Activated naive CD8-positive, alpha-beta T cell treated with anti-CD3 and anti-CD28 coated beads, Interleukin-2, amount 10 ng/mL, durations not matched to agents 7 days and 5 days (primary cell): ENCODE results near the gene TMEM37. TPM values are rescaled to one million over a fixed set of nuclear protein-coding genes. Genes with fewer than 3 reads are reported as not detected.

Experiments
- ATAC-seq: fragments of 150-1000 bp; cut with Tn5 transposase; one replicate; pipeline ENCODE4 v1.10.0; 2021; ENCODE audit warnings: low read depth, moderate library complexity
- POLR2A ChIA-PET: fragments of 350-600 bp; sonication (Branson Sonifier 250); formaldehyde crosslinking; loops from one replicate; lab custom pipeline; 2021; ENCODE audit warnings: antibody characterized with exemption; lab: Charles Lee
- DNase-seq: peaks from one replicate; pipeline ENCODE4 v3.0.0; 2021
- H3K27ac Mint-ChIP-seq: one replicate; pipeline ENCODE4 v1.8.0; 2022; ENCODE audit warnings: mild to moderate bottlenecking, mixed read lengths
- H3K27me3 Mint-ChIP-seq: one replicate; pipeline ENCODE4 v1.8.0; 2022; ENCODE audit warnings: mild to moderate bottlenecking, moderate library complexity, mixed read lengths
- H3K36me3 Mint-ChIP-seq: one replicate; pipeline ENCODE4 v1.8.0; 2021; ENCODE audit warnings: mild to moderate bottlenecking, mixed read lengths
- H3K4me1 Mint-ChIP-seq: one replicate; pipeline ENCODE4 v1.8.0; 2021; ENCODE audit warnings: mixed read lengths
- H3K4me3 Mint-ChIP-seq: one replicate; pipeline ENCODE4 v1.8.0; 2022; ENCODE audit warnings: mild to moderate bottlenecking, moderate library complexity, mixed read lengths
- H3K9me3 Mint-ChIP-seq: one replicate; pipeline ENCODE4 v1.8.0; 2021; ENCODE audit warnings: mixed read lengths
- total RNA-seq, 2 experiments: library from RNA; stranded (reverse); gene quantifications; one replicate each; pipeline ENCODE4 v1.2.3, GENCODE V29; 2021

The TMEM37 gene
- total RNA-seq, 2 experiments from 2014 or later, result not detected

DNA sequence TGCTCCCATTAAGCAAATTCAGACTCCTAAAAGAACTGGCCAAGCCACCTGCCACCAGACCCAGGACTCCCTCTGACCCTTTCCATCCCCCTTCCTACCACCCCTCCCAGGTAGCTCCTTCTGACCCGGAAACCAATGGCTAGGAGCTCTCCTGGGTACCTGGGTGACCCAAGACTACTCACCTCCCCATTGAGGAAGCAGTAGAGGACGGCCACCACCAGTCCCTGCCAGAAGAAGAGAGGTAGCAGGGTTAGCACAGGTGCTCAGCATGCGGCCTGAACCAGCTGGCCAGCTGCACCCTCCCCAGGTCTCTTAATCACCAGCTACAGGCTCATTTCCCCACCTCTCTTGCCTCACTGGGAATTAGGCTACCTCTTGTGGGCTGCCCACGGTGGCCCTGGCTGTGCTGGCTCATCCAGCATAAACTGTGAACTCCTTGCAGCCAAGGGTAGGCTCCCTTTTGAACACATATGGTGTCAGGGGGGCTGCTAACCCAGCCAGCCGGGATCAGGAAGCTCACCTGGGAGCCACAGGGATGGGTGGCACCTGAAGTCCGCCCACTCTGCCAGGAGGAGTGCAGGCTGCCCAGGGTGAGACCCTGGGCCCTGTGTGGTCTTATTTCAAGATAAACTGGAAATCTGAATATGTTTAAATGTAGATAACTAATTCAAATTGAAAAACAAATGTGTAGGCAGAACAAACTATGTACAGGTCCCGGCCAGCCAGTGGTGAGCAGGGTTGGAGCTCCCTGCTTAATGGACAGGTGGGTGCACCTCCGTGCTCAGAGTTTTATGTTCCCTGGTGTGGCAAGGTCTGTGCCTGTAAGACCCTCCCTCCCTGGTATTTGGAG lies 9.9 kb downstream of the TMEM37 start:
- DNase-seq (no peak), ATAC-seq (no peak)
- H3K27me3 Mint-ChIP-seq, result no peaks in the 10 kb centered on the region
- H3K36me3 Mint-ChIP-seq, result no peaks in the 10 kb centered on the region
- H3K4me3 Mint-ChIP-seq, result no peak overlapping the region
- H3K4me1 Mint-ChIP-seq, result no peaks in the 10 kb centered on the region
- no peak overlapping the region for H3K27ac Mint-ChIP-seq
- POLR2A ChIA-PET, result no interaction called here
- H3K9me3 Mint-ChIP-seq, result no peaks in the 10 kb centered on the region

DNA sequence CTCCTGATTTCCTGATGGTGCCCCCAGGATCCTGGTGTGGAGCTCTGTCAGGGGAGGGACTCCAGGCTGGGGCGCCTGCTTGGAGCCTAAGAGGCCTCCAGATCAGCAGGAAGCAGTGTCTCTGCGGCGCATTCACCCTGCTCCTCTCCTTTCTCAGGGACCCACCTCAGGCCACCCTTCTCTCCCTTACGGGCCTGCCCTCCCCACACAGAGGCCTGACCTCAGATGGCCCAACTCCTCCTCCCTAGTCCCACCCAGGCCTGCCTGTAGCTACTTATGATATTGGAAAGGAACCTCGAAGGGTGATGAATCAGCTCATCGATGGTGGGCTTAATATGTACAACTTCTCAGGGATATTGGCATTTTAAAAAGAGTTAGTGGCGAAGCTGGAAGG lies 10.6 kb downstream of the TMEM37 start:
- POLR2A ChIA-PET, result no interaction called here
- Mint-ChIP-seq H3K36me3 (no peaks in the 10 kb centered on the region), H3K4me1 (no peaks in the 10 kb centered on the region), H3K4me3 (no peak overlapping the region), H3K9me3 (no peaks in the 10 kb centered on the region), H3K27ac (no peak overlapping the region), H3K27me3 (peaks cover 4% of the 10 kb centered on the region)
- DNase-seq, result no peak
- no peak for ATAC-seq

DNA sequence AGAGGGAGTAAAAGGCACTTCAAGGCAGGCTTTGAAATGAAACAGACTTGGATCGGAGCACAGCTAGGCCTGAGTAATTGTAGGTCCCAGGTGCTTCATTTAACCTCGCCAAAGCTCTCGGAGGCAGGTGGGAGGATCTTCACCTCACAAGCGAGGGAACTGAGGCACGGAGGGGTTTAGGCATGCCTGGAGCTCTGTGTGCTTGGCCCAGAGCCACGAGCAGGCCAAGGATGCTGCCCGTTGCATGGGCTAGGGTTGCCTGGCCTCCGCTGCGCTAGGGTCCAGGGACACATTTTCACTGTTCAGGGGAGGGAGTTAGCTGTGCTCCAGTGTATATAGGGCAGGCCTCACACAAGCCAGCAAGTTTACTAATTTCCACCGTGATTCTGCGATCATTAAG lies 11.2 kb downstream of the TMEM37 start:
- DNase-seq (no peak), ATAC-seq (no peak)
- H3K4me3 Mint-ChIP-seq, result no peak overlapping the region
- POLR2A ChIA-PET, result no interaction called here
- peaks cover 4% of the 10 kb centered on the region for H3K27me3 Mint-ChIP-seq
- H3K27ac Mint-ChIP-seq, result no peak overlapping the region
- no peaks in the 10 kb centered on the region for H3K9me3 Mint-ChIP-seq
- H3K4me1 Mint-ChIP-seq, result no peaks in the 10 kb centered on the region
- no peaks in the 10 kb centered on the region for H3K36me3 Mint-ChIP-seq

- H3K27me3 Mint-ChIP-seq, result peaks cover 12% of the 10 kb centered on the region
- H3K27ac Mint-ChIP-seq, result no peak overlapping the region
- ATAC-seq (no peak), DNase-seq (no peak)
- no peak overlapping the region for H3K4me3 Mint-ChIP-seq
- POLR2A ChIA-PET, result no interaction called here
- no peaks in the 10 kb centered on the region for H3K9me3 Mint-ChIP-seq
- H3K4me1 Mint-ChIP-seq, result no peaks in the 10 kb centered on the region
- no peaks in the 10 kb centered on the region for H3K36me3 Mint-ChIP-seq
These were observed 14.4 kb downstream of the TMEM37 start for GRCh38 chr2:119446037-119446436.

GRCh38 chr2:119448427-119449141 lies 16.9 kb downstream of the TMEM37 start:
- ATAC-seq (no peak), DNase-seq (no peak)
- POLR2A ChIA-PET, result no interaction called here
- H3K4me1 Mint-ChIP-seq, result no peaks in the 10 kb centered on the region
- no peaks in the 10 kb centered on the region for H3K36me3 Mint-ChIP-seq
- no peak overlapping the region for H3K27ac Mint-ChIP-seq
- no peak overlapping the region for H3K4me3 Mint-ChIP-seq
- H3K27me3 Mint-ChIP-seq, result peaks cover 12% of the 10 kb centered on the region
- H3K9me3 Mint-ChIP-seq, result no peaks in the 10 kb centered on the region

DNA sequence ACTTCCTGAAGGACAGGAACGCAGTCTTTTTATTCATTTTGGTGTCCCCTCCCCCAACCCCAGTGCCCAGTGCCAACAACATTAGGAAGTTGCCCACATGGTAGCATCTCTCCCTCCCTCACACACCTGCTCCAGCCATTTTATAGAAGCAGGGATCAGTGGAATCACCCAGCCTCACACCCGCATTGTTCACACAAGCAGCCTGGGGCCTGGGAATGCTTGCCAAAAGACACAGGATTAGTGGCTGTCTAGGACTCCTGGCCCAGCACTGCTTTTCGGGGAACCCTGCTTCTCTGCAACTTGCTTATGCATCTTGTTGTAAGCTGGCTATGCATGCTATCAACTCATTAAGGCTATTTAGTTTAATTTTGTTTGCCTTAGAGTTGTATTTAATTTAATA lies 17.9 kb downstream of the TMEM37 start:
- H3K4me3 Mint-ChIP-seq, result no peak overlapping the region
- no peak overlapping the region for H3K27ac Mint-ChIP-seq
- no peak for ATAC-seq
- no peaks in the 10 kb centered on the region for H3K4me1 Mint-ChIP-seq
- H3K27me3 Mint-ChIP-seq, result peaks cover 15% of the 10 kb centered on the region
- no peak for DNase-seq
- POLR2A ChIA-PET, result no interaction called here
- H3K36me3 Mint-ChIP-seq, result no peaks in the 10 kb centered on the region
- H3K9me3 Mint-ChIP-seq, result no peaks in the 10 kb centered on the region

DNA sequence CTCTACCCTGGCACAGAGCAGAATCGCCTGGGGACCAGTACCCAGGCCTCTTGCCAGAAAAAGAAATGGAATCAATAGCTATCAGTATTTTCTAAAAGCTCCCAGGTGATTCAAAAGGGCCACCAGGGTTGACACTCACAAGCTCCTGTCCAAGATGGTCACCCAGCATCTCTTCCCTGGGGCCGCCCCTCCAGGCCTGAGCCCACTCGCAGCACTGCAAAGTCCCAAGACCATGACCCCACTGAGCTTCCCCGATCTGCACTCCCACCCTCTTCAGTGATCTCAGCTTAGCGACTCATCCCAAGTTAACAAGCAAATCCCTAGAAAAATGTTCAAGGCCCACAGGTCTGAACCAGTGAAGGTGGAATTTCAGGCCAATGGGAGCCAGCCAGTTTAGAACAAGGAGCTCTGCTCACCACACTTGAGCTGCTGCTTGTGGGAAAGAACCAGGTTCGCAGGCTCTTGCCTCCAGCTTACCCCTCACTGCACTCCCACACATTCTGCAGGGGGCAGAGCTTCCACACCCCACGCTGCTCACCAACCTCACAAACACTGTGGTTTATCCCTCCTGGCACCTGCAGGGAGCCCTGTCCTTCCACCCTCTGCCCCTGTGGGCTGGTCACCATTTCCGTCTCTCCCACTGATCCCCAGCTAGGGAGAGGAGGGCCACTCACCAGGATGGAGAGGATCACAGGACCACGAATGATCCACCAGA lies 19.8 kb downstream of the TMEM37 start:
- H3K4me1 Mint-ChIP-seq, result no peaks in the 10 kb centered on the region
- no peak for DNase-seq
- POLR2A ChIA-PET, result no interaction called here
- no peak overlapping the region for H3K4me3 Mint-ChIP-seq
- ATAC-seq, result no peak
- H3K36me3 Mint-ChIP-seq, result no peaks in the 10 kb centered on the region
- no peak overlapping the region for H3K27ac Mint-ChIP-seq
- no peaks in the 10 kb centered on the region for H3K9me3 Mint-ChIP-seq
- H3K27me3 Mint-ChIP-seq, result peaks cover 17% of the 10 kb centered on the region

GRCh38 chr2:119453972-119454593 lies 22.4 kb downstream of the TMEM37 start:
- no peaks in the 10 kb centered on the region for H3K9me3 Mint-ChIP-seq
- H3K4me1 Mint-ChIP-seq, result no peaks in the 10 kb centered on the region
- H3K36me3 Mint-ChIP-seq, result no peaks in the 10 kb centered on the region
- ATAC-seq (no peak), DNase-seq (no peak)
- H3K27ac Mint-ChIP-seq, result no peak overlapping the region
- POLR2A ChIA-PET, result no interaction called here
- peaks cover 10% of the 10 kb centered on the region for H3K27me3 Mint-ChIP-seq
- no peak overlapping the region for H3K4me3 Mint-ChIP-seq

DNA sequence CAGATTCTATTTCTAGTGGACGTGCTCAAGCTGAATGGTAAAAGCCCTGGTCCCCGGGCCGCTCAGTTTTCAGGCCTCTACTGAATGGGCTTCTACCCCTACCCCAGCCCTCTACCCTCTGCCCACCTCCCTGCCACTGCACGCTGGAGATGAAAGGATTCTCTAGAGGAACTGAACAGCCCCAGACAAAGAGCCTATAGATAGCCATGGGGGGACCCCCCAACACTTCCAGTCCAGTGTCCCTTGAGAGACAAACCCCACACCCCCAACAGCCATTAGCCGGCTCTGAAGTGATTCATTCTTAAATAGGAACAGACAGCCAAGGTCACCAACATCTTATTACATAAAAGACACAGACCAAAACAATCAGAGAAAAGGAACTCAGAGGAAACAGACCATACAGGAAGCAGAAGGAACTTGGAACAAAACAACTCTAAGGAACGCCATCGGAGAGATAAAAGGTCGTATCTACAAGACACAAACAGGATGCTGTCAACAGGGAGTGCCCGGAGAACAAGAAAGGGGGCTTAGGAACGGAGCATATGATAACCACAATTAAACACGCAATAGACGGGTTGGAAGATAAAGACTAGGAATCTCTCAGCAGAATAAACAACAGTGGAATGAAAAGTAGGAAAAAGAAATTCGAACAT lies 23.5 kb downstream of the TMEM37 start:
- no peaks in the 10 kb centered on the region for H3K9me3 Mint-ChIP-seq
- ATAC-seq (no peak), DNase-seq (no peak)
- no peak overlapping the region for H3K4me3 Mint-ChIP-seq
- H3K4me1 Mint-ChIP-seq, result no peaks in the 10 kb centered on the region
- peaks cover 7% of the 10 kb centered on the region for H3K27me3 Mint-ChIP-seq
- no peaks in the 10 kb centered on the region for H3K36me3 Mint-ChIP-seq
- POLR2A ChIA-PET, result no interaction called here
- no peak overlapping the region for H3K27ac Mint-ChIP-seq

DNA sequence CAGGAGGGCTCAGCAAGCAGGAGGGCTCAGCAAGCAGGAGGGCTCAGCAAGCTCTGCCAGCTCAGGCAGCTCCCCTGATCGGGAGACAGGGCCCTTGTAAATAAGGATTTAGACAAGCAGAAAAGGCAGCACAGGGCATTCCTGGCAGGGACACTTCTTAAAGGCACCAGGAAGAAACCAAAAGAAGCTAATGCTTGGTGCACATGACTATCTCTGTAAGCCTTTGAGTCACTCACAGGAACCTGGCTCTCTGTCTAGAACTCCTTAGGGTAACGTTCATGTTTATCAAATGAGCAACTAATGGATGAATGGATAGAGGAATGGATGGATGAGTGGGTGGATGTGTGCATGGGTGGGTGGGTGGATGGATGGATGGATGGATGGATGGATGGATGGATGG lies 28.4 kb downstream of the TMEM37 start:
- peaks cover 2% of the 10 kb centered on the region for H3K27me3 Mint-ChIP-seq
- no peaks in the 10 kb centered on the region for H3K9me3 Mint-ChIP-seq
- H3K27ac Mint-ChIP-seq, result no peak overlapping the region
- H3K36me3 Mint-ChIP-seq, result no peaks in the 10 kb centered on the region
- H3K4me3 Mint-ChIP-seq, result no peak overlapping the region
- H3K4me1 Mint-ChIP-seq, result no peaks in the 10 kb centered on the region
- POLR2A ChIA-PET, result no interaction called here
- ATAC-seq (no peak), DNase-seq (no peak)

- no peak overlapping the region for H3K4me3 Mint-ChIP-seq
- POLR2A ChIA-PET, result no interaction called here
- DNase-seq (no peak), ATAC-seq (no peak)
- no peaks in the 10 kb centered on the region for H3K9me3 Mint-ChIP-seq
- H3K27ac Mint-ChIP-seq, result no peak overlapping the region
- H3K27me3 Mint-ChIP-seq, result no peaks in the 10 kb centered on the region
- H3K36me3 Mint-ChIP-seq, result no peaks in the 10 kb centered on the region
- H3K4me1 Mint-ChIP-seq, result no peaks in the 10 kb centered on the region
These were observed 30.2 kb downstream of the TMEM37 start for GRCh38 chr2:119461811-119462210.

DNA sequence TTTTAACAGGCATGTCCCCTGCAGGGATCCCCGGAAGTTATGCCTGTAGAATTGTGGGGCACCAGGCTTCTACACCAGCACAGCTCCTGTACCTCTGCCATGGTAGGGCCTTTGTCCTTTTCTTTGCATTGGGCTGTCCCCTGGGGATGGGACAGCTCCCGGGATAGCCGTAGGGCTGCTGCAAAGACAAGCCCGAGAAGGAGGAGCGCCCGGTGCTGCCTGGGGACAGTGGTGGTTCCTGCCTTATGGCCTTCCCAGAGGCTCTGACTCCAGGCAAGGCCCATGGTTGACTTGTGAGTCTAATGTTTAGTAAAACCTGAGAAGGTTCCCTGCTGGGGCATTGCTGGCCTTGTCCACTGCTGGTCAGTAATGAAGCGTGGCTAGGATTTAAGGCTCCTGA lies 30.9 kb downstream of the TMEM37 start:
- ATAC-seq (no peak), DNase-seq (no peak)
- Mint-ChIP-seq H3K9me3 (no peaks in the 10 kb centered on the region), H3K4me1 (no peaks in the 10 kb centered on the region), H3K4me3 (no peak overlapping the region), H3K36me3 (no peaks in the 10 kb centered on the region), H3K27me3 (no peaks in the 10 kb centered on the region), H3K27ac (no peak overlapping the region)
- POLR2A ChIA-PET, result no interaction called here

GRCh38 chr2:119463136-119463535 lies 31.5 kb downstream of the TMEM37 start:
- ATAC-seq (no peak), DNase-seq (no peak)
- Mint-ChIP-seq H3K4me3 (no peak overlapping the region), H3K36me3 (no peaks in the 10 kb centered on the region), H3K27me3 (no peaks in the 10 kb centered on the region), H3K4me1 (no peaks in the 10 kb centered on the region), H3K9me3 (no peaks in the 10 kb centered on the region), H3K27ac (no peak overlapping the region)
- POLR2A ChIA-PET, result no interaction called here
